CD4-positive, alpha-beta T cell treated with Interleukin-6 for 4 hours (primary cell): ENCODE results near the gene DAGLB.
"Not testable (repeated sequence)": the region's sequence is repeated elsewhere in the genome, so short reads cannot be mapped to it uniquely, and the experiment has no call there.

Experiments used
- DNase-seq: peaks from one replicate; pipeline ENCODE4 v3.0.0-alpha.2; 2020; ENCODE audit warnings: mixed read lengths

The DAGLB gene

GRCh38 chr7:6394114-6394513 is 53.6 kb downstream of the DAGLB start:
- no peak for DNase-seq

- no peak for DNase-seq
These were observed 54.1 kb downstream of the DAGLB start for GRCh38 chr7:6393667-6394056.

- peak; percentile 53 for DNase-seq
These were observed 54.8 kb downstream of the DAGLB start for GRCh38 chr7:6392712-6393666.

GRCh38 chr7:6389728-6390127 is 58.0 kb downstream of the DAGLB start:
- DNase-seq: no peak

- no peak for DNase-seq
These were observed 59.9 kb downstream of the DAGLB start for GRCh38 chr7:6387734-6388294.

GRCh38 chr7:6386779-6387178 is 61.0 kb downstream of the DAGLB start:
- DNase-seq: no peak

GRCh38 chr7:6385909-6386560 is 61.7 kb downstream of the DAGLB start:
- DNase-seq: no peak

GRCh38 chr7:6385110-6385781 is 62.5 kb downstream of the DAGLB start:
- DNase-seq: no peak

GRCh38 chr7:6384327-6384726 is 63.4 kb downstream of the DAGLB start:
- DNase-seq: no peak

- no peak for DNase-seq
These were observed 64.9 kb downstream of the DAGLB start for GRCh38 chr7:6382817-6383216.

- not testable (repeated sequence) for DNase-seq
These were observed 65.9 kb downstream of the DAGLB start for GRCh38 chr7:6381846-6382245.

- no peak for DNase-seq
These were observed 67.3 kb downstream of the DAGLB start for GRCh38 chr7:6380310-6381095.

- DNase-seq: no peak
These were observed 67.9 kb downstream of the DAGLB start for GRCh38 chr7:6379886-6380285.

- not testable (repeated sequence) for DNase-seq
These were observed 69.2 kb downstream of the DAGLB start for GRCh38 chr7:6378556-6378955.

- no peak for DNase-seq
These were observed 70.9 kb downstream of the DAGLB start for GRCh38 chr7:6376820-6377219.

GRCh38 chr7:6375348-6376101 is 72.2 kb downstream of the DAGLB start:
- DNase-seq: peak; percentile 26

- DNase-seq: no peak
These were observed 80.0 kb downstream of the DAGLB start for GRCh38 chr7:6367701-6368211.

GRCh38 chr7:6365451-6365850 is 82.3 kb downstream of the DAGLB start:
- no peak for DNase-seq

GRCh38 chr7:6360841-6361240 is 86.9 kb downstream of the DAGLB start:
- no peak for DNase-seq

GRCh38 chr7:6359734-6360133 is 88.0 kb downstream of the DAGLB start:
- no peak for DNase-seq
